ENCODE data around the gene CLCN1. TPM values are rescaled to one million over a fixed set of nuclear protein-coding genes. Genes with fewer than 3 reads are reported as not detected.

CLCN1 gene
- total RNA-seq, 4 donors from 2014 or later: 0.64 TPM; not detected in 3

DNA sequence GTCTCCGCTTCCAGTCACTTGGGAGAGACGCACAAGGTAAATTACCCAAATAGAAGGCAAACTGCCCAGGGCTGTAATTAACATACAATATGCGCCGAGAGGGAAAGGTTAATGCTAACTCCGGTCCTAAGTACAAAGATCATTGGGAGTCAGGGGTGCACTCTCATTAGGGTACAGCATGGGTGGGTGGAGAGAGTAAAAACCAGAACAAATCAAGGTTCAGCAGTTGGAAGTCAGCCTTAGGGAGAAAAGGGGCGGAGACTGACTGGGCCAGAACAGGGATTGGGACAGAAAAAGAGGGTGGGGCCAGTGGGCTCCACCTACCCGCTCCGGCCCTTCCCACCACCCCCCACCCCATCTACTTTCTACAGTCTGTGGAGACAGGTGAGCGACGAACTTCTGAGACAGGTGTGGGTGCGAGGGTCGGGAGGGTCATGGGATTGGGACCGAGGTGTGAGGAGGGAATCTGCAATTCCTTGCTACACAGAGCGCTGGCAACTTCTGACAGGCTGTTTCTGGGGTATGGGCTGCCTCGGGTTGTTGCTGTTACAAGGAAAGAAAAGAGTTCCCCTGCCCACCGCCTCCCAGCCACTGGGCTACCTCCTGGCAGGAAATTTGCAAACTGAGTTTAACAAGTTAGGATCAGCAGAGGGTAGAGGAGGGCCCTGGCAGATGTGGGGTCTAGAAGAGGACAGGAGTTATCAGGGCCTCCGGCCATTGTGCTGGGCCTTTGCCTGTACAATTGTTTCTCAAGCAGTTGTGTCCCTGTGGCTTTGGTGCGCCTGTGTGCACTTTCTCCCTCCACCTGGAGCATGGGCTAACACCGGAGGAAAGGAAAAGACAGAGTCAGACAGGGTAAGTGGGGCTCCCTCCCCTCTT, 31.1 kb upstream of the CLCN1 start, which contains the start of gene TMEM139:
Gene TMEM139 (plus strand): TSS at position 368 of the 879 bp plus-strand sequence. CDS start 1,000 bp downstream, outside the sequence.
- no peak for DNase-seq (ENCODE audit: low spot score in 2 of 2)
- Histone ChIP-seq H3K4me1 (peaks cover 31% of the 10 kb centered on the region), H3K27ac (peak within 1 kb of the TSS; percentile 30), H3K27me3 (no peaks in the 10 kb centered on the region), H3K4me3 (peak within 1 kb of the TSS; percentile 13), H3K36me3 (no peaks in the 10 kb centered on the region), H3K9me3 (no peaks in the 10 kb centered on the region)
- 48% methylated on average over 19 of the region's 19 CpGs for WGBS
- TF ChIP-seq EP300 (IDR thresholded peaks at IDR 0.05) (no peak), POLR2AphosphoS5 (IDR thresholded peaks at IDR 0.05) (no peak), POLR2A (IDR thresholded peaks at IDR 0.05) (no peak)
- TF ChIP-seq, protein P1, sequence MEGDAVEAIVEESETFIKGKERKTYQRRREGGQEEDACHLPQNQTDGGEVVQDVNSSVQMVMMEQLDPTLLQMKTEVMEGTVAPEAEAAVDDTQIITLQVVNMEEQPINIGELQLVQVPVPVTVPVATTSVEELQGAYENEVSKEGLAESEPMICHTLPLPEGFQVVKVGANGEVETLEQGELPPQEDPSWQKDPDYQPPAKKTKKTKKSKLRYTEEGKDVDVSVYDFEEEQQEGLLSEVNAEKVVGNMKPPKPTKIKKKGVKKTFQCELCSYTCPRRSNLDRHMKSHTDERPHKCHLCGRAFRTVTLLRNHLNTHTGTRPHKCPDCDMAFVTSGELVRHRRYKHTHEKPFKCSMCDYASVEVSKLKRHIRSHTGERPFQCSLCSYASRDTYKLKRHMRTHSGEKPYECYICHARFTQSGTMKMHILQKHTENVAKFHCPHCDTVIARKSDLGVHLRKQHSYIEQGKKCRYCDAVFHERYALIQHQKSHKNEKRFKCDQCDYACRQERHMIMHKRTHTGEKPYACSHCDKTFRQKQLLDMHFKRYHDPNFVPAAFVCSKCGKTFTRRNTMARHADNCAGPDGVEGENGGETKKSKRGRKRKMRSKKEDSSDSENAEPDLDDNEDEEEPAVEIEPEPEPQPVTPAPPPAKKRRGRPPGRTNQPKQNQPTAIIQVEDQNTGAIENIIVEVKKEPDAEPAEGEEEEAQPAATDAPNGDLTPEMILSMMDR (IDR thresholded peaks at IDR 0.05): no peak

DNA sequence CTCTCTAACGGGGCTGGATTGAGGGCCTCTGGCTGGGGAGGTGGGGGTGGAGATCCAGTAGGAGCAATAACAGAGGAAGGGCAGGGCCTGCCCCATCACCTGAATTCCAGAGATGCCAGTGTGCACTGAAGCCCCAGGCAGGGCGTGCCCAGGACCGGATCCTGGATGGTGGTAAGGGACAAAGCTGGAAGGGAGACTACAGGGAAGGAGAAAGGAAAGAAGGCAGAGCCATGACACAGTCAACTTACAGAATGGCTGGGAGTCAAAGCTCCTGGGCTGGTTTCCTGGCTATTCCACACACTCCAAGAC, 30.5 kb upstream of the CLCN1 start:
- H3K36me3 ChIP-seq: no peaks in the 10 kb centered on the region
- no peak for DNase-seq (ENCODE audit: low spot score in 2 of 2)
- H3K9me3 ChIP-seq: no peaks in the 10 kb centered on the region
- TF ChIP-seq POLR2AphosphoS5 (IDR thresholded peaks at IDR 0.05): no peak
- TF ChIP-seq POLR2A (IDR thresholded peaks at IDR 0.05): no peak
- TF ChIP-seq EP300 (IDR thresholded peaks at IDR 0.05): no peak
- TF ChIP-seq, protein P1 (IDR thresholded peaks at IDR 0.05): no peak
- no peaks in the 10 kb centered on the region for H3K27me3 ChIP-seq
- 46% methylated on average over 3 of the region's 3 CpGs for WGBS
- no peak overlapping the region for H3K27ac ChIP-seq
- peak overlapping the region; percentile 13 for H3K4me3 ChIP-seq
- peaks cover 33% of the 10 kb centered on the region for H3K4me1 ChIP-seq

DNA sequence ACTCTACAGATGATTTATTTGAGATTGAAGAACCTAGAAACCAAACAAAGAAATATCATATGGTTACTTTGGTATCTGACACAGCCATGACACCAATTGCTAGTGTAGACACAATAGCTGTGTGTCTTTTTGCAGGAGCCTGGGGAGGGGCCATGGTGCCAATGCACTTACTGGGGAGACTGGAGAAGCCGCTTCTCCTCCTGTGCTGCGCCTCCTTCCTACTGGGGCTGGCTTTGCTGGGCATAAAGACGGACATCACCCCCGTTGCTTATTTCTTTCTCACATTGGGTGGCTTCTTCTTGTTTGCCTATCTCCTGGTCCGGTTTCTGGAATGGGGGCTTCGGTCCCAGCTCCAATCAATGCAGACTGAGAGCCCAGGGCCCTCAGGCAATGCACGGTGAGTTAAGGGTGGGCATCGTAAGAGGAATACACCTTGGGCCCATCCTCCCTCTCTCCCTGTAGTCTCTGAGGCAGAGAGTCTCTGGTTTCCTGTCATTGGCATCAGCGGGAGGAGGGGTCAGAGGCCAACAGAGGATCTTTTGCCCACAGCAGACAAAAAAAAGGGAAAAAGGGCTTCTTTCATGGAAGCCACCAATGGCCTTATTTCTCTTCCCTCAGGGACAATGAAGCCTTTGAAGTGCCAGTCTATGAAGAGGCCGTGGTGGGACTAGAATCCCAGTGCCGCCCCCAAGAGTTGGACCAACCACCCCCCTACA, 29.9 kb upstream of the CLCN1 start:
- no peak overlapping the region for H3K4me3 ChIP-seq
- no peaks in the 10 kb centered on the region for H3K9me3 ChIP-seq
- no peak for DNase-seq (ENCODE audit: low spot score in 2 of 2)
- H3K27me3 ChIP-seq: no peaks in the 10 kb centered on the region
- H3K36me3 ChIP-seq: no peaks in the 10 kb centered on the region
- TF ChIP-seq, protein P1 (IDR thresholded peaks at IDR 0.05): no peak
- no peak for TF ChIP-seq POLR2A (IDR thresholded peaks at IDR 0.05)
- TF ChIP-seq EP300 (IDR thresholded peaks at IDR 0.05): no peak
- TF ChIP-seq POLR2AphosphoS5 (IDR thresholded peaks at IDR 0.05): no peak
- 87% methylated on average over 11 of the region's 11 CpGs for WGBS
- peaks cover 38% of the 10 kb centered on the region for H3K4me1 ChIP-seq
- H3K27ac ChIP-seq: no peak overlapping the region

GRCh38 chr7:143286522-143286890, 29.4 kb upstream of the CLCN1 start:
- H3K4me1 ChIP-seq: peaks cover 43% of the 10 kb centered on the region
- DNase-seq (ENCODE audit: low spot score in 2 of 2): no peak
- H3K36me3 ChIP-seq: peaks cover 3% of the 10 kb centered on the region
- H3K9me3 ChIP-seq: no peaks in the 10 kb centered on the region
- no peak overlapping the region for H3K27ac ChIP-seq
- WGBS: 90% methylated on average over 6 of the region's 6 CpGs
- H3K27me3 ChIP-seq: no peaks in the 10 kb centered on the region
- no peak overlapping the region for H3K4me3 ChIP-seq
- TF ChIP-seq, protein P1 (IDR thresholded peaks at IDR 0.05): no peak
- TF ChIP-seq POLR2A (IDR thresholded peaks at IDR 0.05) (no peak), POLR2AphosphoS5 (IDR thresholded peaks at IDR 0.05) (no peak), EP300 (IDR thresholded peaks at IDR 0.05) (no peak)

DNA sequence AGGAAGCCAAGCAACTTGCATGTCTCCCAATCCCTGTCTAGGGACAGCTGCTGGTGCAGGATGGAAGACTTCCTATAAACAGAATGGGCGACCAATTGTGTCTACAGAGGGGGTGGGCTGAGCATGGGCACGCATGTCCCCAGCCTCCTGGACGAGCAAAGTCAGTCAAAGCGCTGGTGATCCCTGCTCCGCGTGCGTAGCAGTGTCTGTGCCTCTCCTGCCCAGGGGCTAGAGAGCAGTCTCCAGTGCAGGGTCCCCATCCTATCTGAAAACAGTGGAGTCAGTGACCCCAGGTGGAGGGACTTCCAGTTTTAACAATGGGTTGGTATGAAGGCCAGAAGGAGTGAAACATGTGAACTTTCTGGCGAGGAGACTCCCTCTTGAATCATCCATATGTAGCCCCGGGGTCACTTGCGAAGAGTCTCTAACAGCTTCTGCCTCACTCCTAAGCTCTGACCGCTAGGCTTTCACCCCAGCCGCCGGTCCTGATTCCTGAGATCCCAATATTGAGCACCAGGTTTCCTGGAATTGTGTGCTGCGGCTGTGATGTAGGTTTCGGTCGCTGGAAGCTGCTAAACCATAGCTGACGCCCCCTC, 28.5 kb upstream of the CLCN1 start:
- H3K27me3 ChIP-seq: no peaks in the 10 kb centered on the region
- peaks cover 12% of the 10 kb centered on the region for H3K36me3 ChIP-seq
- no peaks in the 10 kb centered on the region for H3K9me3 ChIP-seq
- no peak for DNase-seq (ENCODE audit: low spot score in 2 of 2)
- WGBS: 58% methylated on average over 7 of the region's 17 CpGs
- TF ChIP-seq EP300 (IDR thresholded peaks at IDR 0.05): no peak
- TF ChIP-seq POLR2AphosphoS5 (IDR thresholded peaks at IDR 0.05): no peak
- TF ChIP-seq, protein P1 (IDR thresholded peaks at IDR 0.05): no peak
- TF ChIP-seq POLR2A (IDR thresholded peaks at IDR 0.05): no peak
- H3K27ac ChIP-seq: peak overlapping the region; percentile 90
- H3K4me3 ChIP-seq: peak overlapping the region; percentile 84
- peaks cover 44% of the 10 kb centered on the region for H3K4me1 ChIP-seq

Measured in suprapubic skin (tissue), 4 donors.